Pancreas (tissue), 10 donors: Measurements from ENCODE around the gene CNKSR3. TPM values are rescaled to one million over a fixed set of nuclear protein-coding genes. Genes with fewer than 3 reads are reported as not detected.

Experiments used
- ATAC-seq, 4 donors: fragments of 200-7000 bp; cut with Tn5 transposase; one replicate each; pipeline versions ENCODE4 v1.8.0 to v1.9.1; 2020; ENCODE audit warnings: mild to moderate bottlenecking in 4 of 4, moderate library complexity in 4 of 4
- DNase-seq, 6 donors: peaks; one replicate each; pipeline ENCODE4 v3.0.0-alpha.2; 2020
- FAIRE-seq: peaks from 2 replicates; lab custom pipeline; 2012; peaks lifted over from hg19 to GRCh38; lab: Jason Lieb, UNC
- H3K27ac ChIP-seq, 4 donors: fragments of 200-600 bp; sonication (generic); 1 replicate in 3 of 4; 2 replicates in 1 of 4; pipeline versions ENCODE4 v1.5.0 to v1.8.0; 2020
- H3K27me3 ChIP-seq, 4 donors: fragments of 200-600 bp; one replicate each; pipeline ENCODE4 v1.8.0; 2021
- H3K36me3 ChIP-seq, 3 donors: fragments of 200-600 bp; sonication (generic) in 1 of 3; one replicate each; pipeline versions ENCODE4 v1.5.0 to v1.8.0; 2020 to 2021
- H3K4me1 ChIP-seq, 3 donors: fragments of 200-600 bp; one replicate each; pipeline ENCODE4 v1.8.0; 2021
- H3K4me3 ChIP-seq, 4 donors: fragments of 200-600 bp; sonication (generic) in 2 of 4; one replicate each; pipeline versions ENCODE4 v1.5.0 to v1.8.0; 2020 to 2021
- H3K9me3 ChIP-seq, 4 donors: fragments of 200-600 bp; one replicate each; pipeline ENCODE4 v1.8.0; 2021
- WGBS, 2 donors: extraction: QIAGEN DNeasy Blood & Tissue Kit; methylation state at CpG; one replicate each; pipeline ENCODE4 v1.1.7; 2013; 5-methylcytosine and 5-hydroxymethylcytosine counted together
- intact Hi-C, 3 donors: fragments of 100-400 bp; cut with DNase I; formaldehyde crosslinking; loops; one replicate each; pipeline versions ENCODE4 v1.11.1 to v1.14.2; 2022
- polyA plus RNA-seq, 2 donors: library from polyadenylated mRNA; stranded (reverse); fragments of 200-250 nt; gene quantifications; one replicate each; pipeline ENCODE4 v1.2.3, GENCODE V29; 2013
- total RNA-seq, 6 donors: library from RNA; stranded (reverse); fragmentation: NEBNext Ultra II Directional in 4 of 6; extraction: Animal tissue kit (Norgen Biotek cat#: 25700) in 4 of 6; gene quantifications; one replicate each; pipeline versions ENCODE4 v1.2.1 to v1.2.4, GENCODE V29; 2021 to 2023
- TF ChIP-seq, protein P1 (sequence below), 4 donors: fragments of 200-600 bp; sonication (generic) in 3 of 4; IDR thresholded peaks; one replicate each; pipeline versions ENCODE4 v1.5.0 to v1.8.0; 2021; ENCODE audit warnings: antibody characterized with exemption in 4 of 4
- donor health status: healthy with polysubstance abuse.
- donor health status: DM: no; HTN: no; CAD: no; lungs with moderate emphysema.
- donor health status: DM: no; HTN: no; CAD: no.
- donor health status: control.
- donor health status: control.
- donor health status: Bipolar disorder and iron deficiency.
- donor health status: DM: yes; HTN: yes; CAD: no.
- donor health status: DM: no; HTN: no; CAD: no.
- donor health status: DM: no; HTN: no; CAD: no.
- donor health status: DM: yes; HTN: yes; CAD: no.

Gene CNKSR3
- total and polyA plus RNA-seq, 8 donors = 7.6 to 24.2 (median 18.6) TPM

DNA sequence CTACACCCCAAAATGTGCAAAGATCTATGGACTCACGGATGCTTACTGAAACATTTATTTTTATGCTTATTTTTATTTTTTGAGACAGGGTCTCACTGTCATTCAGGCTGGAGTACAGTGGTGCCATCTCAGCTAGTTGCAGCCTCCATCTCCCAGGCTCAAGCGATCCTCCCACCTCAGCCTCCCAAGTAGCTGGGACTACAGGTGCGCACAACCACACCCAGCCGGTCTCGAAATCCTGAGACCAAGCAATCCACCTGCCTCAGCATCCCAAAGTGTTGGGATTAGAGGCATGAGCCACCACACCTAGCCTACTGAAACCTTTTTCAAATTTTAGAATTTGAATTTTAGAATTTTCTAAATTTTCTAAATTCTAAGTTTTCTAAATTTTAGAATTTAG, 103.0 kb downstream of the CNKSR3 start:
- no peak overlapping the region for H3K27ac ChIP-seq
- 98 to 100% methylated on average over 5 of the region's 5 CpGs for WGBS, 2 donors
- no peak overlapping the region for H3K4me3 ChIP-seq
- intact Hi-C loops = no loop called here
- FAIRE-seq (no peak), DNase-seq (no peak), ATAC-seq (no peak)
- peaks cover 0 to 58% (median 8%) of the 10 kb centered on the region in 3 donors for H3K36me3 ChIP-seq
- H3K4me1 ChIP-seq = peaks cover 14 to 24% (median 21%) of the 10 kb centered on the region in 3 donors
- H3K27me3 ChIP-seq = no peaks in the 10 kb centered on the region
- TF ChIP-seq, protein P1, sequence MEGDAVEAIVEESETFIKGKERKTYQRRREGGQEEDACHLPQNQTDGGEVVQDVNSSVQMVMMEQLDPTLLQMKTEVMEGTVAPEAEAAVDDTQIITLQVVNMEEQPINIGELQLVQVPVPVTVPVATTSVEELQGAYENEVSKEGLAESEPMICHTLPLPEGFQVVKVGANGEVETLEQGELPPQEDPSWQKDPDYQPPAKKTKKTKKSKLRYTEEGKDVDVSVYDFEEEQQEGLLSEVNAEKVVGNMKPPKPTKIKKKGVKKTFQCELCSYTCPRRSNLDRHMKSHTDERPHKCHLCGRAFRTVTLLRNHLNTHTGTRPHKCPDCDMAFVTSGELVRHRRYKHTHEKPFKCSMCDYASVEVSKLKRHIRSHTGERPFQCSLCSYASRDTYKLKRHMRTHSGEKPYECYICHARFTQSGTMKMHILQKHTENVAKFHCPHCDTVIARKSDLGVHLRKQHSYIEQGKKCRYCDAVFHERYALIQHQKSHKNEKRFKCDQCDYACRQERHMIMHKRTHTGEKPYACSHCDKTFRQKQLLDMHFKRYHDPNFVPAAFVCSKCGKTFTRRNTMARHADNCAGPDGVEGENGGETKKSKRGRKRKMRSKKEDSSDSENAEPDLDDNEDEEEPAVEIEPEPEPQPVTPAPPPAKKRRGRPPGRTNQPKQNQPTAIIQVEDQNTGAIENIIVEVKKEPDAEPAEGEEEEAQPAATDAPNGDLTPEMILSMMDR (IDR thresholded peaks at IDR 0.05) = no peak
- H3K9me3 ChIP-seq = no peaks in the 10 kb centered on the region

DNA sequence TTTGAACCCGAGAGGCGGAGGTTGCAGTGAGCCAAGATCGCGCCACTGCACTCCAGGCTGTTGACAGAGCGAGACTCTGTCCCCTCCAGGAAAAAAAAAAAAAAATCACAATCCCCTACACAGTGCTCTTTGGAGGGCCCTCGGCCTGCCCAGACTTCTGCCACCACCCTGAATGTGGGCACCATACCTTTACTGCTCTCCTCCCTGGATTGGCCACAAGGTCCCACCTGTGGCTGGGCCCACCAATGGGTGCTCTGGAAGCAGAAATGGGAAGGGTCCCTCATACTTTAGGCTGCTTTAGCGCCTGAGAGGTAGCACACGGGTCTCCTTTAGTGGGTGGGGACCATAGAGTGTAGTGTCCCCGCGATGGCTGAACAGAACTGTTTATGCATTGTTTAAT, 103.6 kb downstream of the CNKSR3 start:
- TF ChIP-seq, protein P1 (IDR thresholded peaks at IDR 0.05) = no peak
- H3K36me3 ChIP-seq = peaks cover 0 to 59% (median 8%) of the 10 kb centered on the region in 3 donors
- H3K27me3 ChIP-seq = no peaks in the 10 kb centered on the region
- ATAC-seq = no peak
- intact Hi-C loops = no loop called here
- DNase-seq = no peak
- no peak for FAIRE-seq
- no peak overlapping the region for H3K27ac ChIP-seq
- no peak overlapping the region for H3K4me3 ChIP-seq
- WGBS, 2 donors = 97% methylated on average over 9 to 10 of the region's 10 CpGs
- no peaks in the 10 kb centered on the region for H3K9me3 ChIP-seq
- H3K4me1 ChIP-seq = peaks cover 12 to 19% (median 18%) of the 10 kb centered on the region in 3 donors

GRCh38 chr6:154406301-154406700, 104.2 kb downstream of the CNKSR3 start:
- H3K36me3 ChIP-seq = peaks cover 0 to 64% (median 10%) of the 10 kb centered on the region in 3 donors
- peaks cover 8 to 14% (median 12%) of the 10 kb centered on the region in 3 donors for H3K4me1 ChIP-seq
- TF ChIP-seq, protein P1 (IDR thresholded peaks at IDR 0.05) = no peak
- intact Hi-C loops = no loop called here
- no peaks in the 10 kb centered on the region for H3K27me3 ChIP-seq
- no peak for FAIRE-seq
- no peak for ATAC-seq
- WGBS, 2 donors = 94 to 97% methylated on average over 20 of the region's 20 CpGs
- H3K4me3 ChIP-seq = no peak overlapping the region
- peak in 1 of 6 donors; percentile 34 for DNase-seq
- no peak overlapping the region for H3K27ac ChIP-seq
- H3K9me3 ChIP-seq = no peaks in the 10 kb centered on the region

- H3K4me1 ChIP-seq = peaks cover 0 to under 1% (median 0%) of the 10 kb centered on the region in 3 donors
- FAIRE-seq = no peak
- peaks cover 0 to 67% (median 8%) of the 10 kb centered on the region in 3 donors for H3K36me3 ChIP-seq
- H3K27me3 ChIP-seq = no peaks in the 10 kb centered on the region
- intact Hi-C loops = no loop called here
- no peaks in the 10 kb centered on the region for H3K9me3 ChIP-seq
- H3K27ac ChIP-seq = no peak overlapping the region
- TF ChIP-seq, protein P1 (IDR thresholded peaks at IDR 0.05) = no peak
- WGBS, 2 donors = 91 to 92% methylated on average over 6 of the region's 6 CpGs
- no peak for DNase-seq
- no peak overlapping the region for H3K4me3 ChIP-seq
- ATAC-seq = no peak
Measured at GRCh38 chr6:154404791-154405400, 105.6 kb downstream of the CNKSR3 start.

DNA sequence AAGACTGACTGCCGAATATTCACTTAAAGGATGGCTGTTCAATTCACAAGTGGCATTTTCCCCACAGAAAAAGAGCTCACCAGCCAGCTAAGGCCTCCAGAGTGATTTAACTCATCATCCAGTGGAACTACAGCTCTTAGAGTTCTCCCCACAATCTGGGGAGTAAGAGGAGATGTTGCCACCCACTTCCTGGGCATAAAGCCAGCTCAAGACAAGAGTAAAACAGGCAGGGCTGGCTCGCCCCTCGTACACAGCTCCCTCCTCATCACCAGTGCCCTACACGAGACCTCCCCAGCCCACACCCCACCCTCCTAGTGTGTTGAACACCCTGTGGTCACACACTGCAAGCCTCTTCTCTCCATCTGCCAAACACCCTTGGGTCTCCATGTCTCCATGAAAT, 106.7 kb downstream of the CNKSR3 start:
- Histone ChIP-seq H3K36me3 (peaks cover 0 to 60% (median 8%) of the 10 kb centered on the region in 3 donors), H3K27me3 (no peaks in the 10 kb centered on the region), H3K9me3 (no peaks in the 10 kb centered on the region), H3K4me1 (no peaks in the 10 kb centered on the region), H3K4me3 (no peak overlapping the region), H3K27ac (no peak overlapping the region)
- FAIRE-seq = no peak
- TF ChIP-seq, protein P1 (IDR thresholded peaks at IDR 0.05) = no peak
- 51 to 65% methylated on average over 4 of the region's 4 CpGs for WGBS, 2 donors
- ATAC-seq = peak; percentile 29 to 61 (median 42)
- intact Hi-C loops = no loop called here
- peak in 1 of 6 donors; percentile 22 for DNase-seq
